Fibroblast of villous mesenchyme (primary cell): ENCODE measurements around the gene BBS9. TPM values are rescaled to one million over a fixed set of nuclear protein-coding genes. Genes with fewer than 3 reads are reported as not detected.
A peak's percentile ranks its signal among the peaks of the same experiment; 100 is the strongest.

Experiments used
- DNase-seq: peaks from one replicate; pipeline ENCODE4 v3.0.0-alpha.2; 2010; ENCODE audit warnings: low read depth
- H3K4me3 ChIP-seq: 2 replicates; pipeline ENCODE4 v1.5.1; 2011; ENCODE audit warnings: low read depth, mild to moderate bottlenecking, low read length
- CTCF ChIP-seq: IDR thresholded peaks from 2 replicates; pipeline ENCODE4 v1.5.1; 2012; ENCODE audit warnings: low read depth, mild to moderate bottlenecking, low read length; ENCODE audit not compliant: insufficient read depth
- total RNA-seq: library from RNA; depleted of rRNA; stranded (reverse); fragments of >200 nt; gene quantifications from 2 replicates; pipeline ENCODE4 v1.2.3, GENCODE V29; 2012

The BBS9 gene
- total RNA-seq, 1 donor = 20.7 TPM

- no peak for TF ChIP-seq CTCF
- no peak for DNase-seq
- no peak overlapping the region for H3K4me3 ChIP-seq
Measured at GRCh38 chr7:33604056-33604455, 474.7 kb downstream of the BBS9 start.

GRCh38 chr7:33610918-33611317, 481.6 kb downstream of the BBS9 start:
- DNase-seq = no peak
- TF ChIP-seq CTCF = no peak
- H3K4me3 ChIP-seq = no peak overlapping the region

GRCh38 chr7:33612442-33612841, 483.1 kb downstream of the BBS9 start:
- no peak for DNase-seq

GRCh38 chr7:33614357-33615117, 485.2 kb downstream of the BBS9 start:
- no peak overlapping the region for H3K4me3 ChIP-seq
- DNase-seq = no peak
- no peak for TF ChIP-seq CTCF

More at GRCh38 chr7:33612442-33612841, 483.1 kb downstream of the BBS9 start:
- no peak for TF ChIP-seq CTCF
- H3K4me3 ChIP-seq = no peak overlapping the region

GRCh38 chr7:33616752-33617151, 487.4 kb downstream of the BBS9 start:
- TF ChIP-seq CTCF = no peak
- H3K4me3 ChIP-seq = no peak overlapping the region
- DNase-seq = peak; percentile 73

- no peak for DNase-seq
- H3K4me3 ChIP-seq = no peak overlapping the region
- TF ChIP-seq CTCF = no peak
Measured at GRCh38 chr7:33619264-33619663, 489.9 kb downstream of the BBS9 start.

- no peak overlapping the region for H3K4me3 ChIP-seq
- TF ChIP-seq CTCF = no peak
- DNase-seq = no peak
Measured at GRCh38 chr7:33623267-33623666, 493.9 kb downstream of the BBS9 start.
